Hippocampal formation (tissue), 2 donors: ENCODE results near the gene EIF2B2.
A peak's percentile ranks its signal among the peaks of the same experiment; 100 is the strongest.

Experiments
- DNase-seq, 2 donors: peaks; one replicate each; lab custom pipeline; 2025; lab: John Stamatoyannopoulos, UW

Gene EIF2B2

DNA sequence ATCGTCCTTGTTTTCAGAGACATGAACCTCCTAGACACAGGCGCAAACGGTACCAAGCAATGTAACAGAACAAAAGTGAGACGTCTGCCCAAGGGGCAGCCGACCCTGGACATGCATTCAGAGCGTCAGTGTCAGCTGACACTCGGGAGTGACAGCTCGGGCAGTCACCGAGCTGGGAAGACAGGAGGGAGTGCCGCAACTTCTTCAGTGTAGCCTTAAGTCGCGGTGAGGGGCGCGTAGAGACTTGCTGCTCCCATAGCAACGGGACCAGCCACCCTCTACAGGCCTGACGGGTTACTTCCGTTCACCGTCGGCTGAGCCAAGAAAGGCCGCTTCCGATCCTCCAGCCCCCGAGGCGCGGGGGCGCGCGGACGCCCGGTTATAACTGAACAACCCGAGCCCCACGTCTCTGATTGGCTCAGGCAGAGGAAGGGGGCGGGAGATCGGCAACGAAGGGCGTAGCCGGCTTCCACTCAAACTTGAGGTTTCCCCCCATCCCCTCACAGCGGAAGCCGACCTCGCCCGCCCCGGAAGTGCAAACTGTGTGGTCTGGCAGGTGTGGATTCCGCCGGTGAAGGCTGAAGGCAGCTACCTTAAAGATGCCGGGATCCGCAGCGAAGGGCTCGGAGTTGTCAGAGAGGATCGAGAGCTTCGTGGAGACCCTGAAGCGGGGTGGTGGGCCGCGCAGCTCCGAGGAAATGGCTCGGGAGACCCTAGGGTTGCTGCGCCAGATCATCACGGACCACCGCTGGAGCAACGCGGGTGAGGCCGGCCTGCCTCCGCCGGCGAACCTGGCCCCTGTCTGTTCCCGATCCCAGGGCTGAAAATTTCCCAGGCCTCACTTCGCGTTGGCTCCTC is at the start of gene EIF2B2:
Gene EIF2B2, plus strand, starts transcription at position 530 of the 858 bp plus-strand sequence. Its CDS starts 70 bp downstream, at position 600.
- peak; percentile 95 to 97 for DNase-seq

DNA sequence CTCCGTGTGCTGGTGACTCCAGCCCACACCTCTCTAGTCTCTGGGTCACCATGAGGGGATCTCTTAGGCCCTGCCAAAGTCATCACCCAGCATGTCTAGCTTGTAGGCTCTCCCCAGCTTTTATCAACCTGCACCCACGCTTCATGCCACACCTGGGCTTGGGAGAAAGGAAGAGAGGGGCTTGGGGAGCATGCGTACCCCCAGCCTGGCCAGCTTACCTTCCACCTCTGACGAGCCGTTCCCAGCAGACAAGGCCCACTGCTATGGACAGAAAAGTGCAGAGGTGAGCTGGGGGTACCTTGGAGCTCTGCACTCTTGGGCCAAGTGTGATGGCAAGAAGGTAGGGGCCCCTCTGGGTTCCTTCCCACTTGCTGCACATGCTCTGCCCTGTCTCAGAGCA is 49.0 kb upstream of the EIF2B2 start:
- no peak for DNase-seq

DNA sequence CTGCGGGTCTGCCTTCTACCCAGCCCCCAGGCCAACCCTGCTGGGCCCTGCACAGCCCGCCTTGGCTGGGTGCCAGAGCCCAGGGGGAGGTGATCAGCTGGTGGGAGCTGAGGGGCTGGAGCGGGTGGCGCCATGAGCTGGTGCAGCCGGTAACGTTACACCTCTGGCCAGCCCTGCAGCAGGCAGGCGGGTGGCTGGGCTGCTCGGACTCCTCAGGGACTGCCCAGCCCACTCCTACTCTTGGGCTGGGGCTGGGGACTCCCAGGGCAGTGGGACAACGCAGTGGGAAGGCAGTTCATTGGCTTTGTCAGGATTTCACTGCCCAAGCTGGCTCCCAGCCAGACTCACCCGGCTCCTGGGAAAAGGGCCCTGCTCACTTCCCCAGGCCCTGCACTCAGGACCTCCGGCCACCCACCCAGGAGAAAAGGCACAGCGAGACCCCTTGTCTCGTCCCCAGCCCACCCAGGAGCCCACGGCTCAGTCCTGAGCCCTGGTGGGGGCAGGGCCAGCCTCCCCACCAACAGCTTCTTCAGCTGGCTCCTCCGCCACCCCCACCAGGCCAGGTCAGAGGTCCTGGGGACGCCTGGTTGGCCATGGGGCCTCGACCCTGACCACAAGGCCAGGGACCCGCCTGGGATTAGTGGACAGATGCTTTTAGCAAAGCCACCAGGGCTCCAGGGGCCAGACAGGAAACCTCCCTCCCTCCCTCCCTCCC is 48.3 kb upstream of the EIF2B2 start:
- no peak for DNase-seq

DNA sequence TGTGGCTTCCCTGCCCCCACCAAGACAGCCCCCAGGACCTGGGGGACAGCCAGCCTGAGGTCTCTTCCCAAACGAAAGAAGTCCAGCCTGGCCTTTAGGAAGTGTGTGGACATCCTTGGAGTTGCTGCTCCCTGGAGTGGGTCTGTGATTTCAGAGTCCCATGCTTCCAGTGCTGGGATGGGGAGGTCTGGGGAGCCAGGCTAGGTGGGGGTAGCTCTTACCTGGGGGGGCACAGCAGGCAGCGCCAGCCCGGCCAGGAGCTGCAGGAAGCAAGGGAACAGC is 47.8 kb upstream of the EIF2B2 start:
- DNase-seq = no peak

DNA sequence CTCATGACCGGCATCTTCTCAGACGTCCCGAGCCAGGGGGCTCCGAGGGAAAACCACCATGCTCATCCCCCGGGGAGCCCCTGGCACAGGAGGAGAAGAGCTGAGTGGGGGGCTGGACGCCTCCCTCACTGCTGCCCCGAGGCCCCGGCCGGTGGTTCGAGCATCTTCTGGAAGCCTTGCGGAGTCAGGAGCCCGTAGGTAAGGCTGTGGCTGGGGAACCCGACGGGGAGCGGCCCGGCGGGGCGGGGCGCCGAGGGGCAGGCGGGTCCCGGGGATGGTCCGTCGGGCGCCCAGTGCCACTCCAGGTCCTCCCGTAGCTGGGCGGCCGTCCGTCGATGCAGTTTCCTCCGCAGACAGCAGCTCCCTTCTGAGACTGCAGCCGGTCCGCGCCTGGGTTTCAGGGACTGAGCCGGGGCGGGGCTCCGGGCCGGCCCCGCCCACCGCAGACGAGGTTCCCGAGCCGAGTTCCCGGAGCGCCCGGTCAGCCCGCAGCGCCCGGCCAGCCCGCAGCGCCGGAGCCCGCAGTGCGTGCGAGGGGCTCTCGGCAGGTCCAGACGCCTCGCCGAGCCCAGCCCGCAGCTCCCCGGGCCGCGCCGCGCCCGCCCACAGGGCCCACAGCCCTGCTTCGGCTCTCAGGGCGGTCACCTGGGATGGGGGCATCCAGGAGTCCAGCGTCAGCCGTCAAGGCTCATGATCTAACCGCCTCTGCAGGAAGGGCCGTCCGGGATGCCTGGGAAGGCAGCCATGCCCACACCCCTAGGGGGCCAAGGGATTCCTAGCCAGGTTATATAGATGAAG is 47.3 kb upstream of the EIF2B2 start, which contains the start of gene PGF:
Gene PGF, minus strand, starts transcription at position 369 of the 798 bp plus-strand sequence. Its CDS starts 355 bp downstream, at position 14.
- peak in 1 of 2 donors; percentile 16 for DNase-seq

DNA sequence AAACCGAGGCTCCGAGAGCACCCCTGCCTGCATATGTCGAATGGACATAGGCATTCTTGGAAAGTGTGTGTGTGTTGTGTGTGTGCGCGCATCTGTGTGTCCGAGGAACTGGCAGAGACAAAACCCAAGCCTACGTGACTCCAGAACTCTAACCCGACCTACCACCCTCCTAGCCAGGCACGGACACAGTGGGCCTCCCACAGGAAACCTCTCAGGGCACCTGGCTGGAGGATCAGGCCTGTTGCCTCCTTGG is 46.8 kb upstream of the EIF2B2 start:
- no peak for DNase-seq

DNA sequence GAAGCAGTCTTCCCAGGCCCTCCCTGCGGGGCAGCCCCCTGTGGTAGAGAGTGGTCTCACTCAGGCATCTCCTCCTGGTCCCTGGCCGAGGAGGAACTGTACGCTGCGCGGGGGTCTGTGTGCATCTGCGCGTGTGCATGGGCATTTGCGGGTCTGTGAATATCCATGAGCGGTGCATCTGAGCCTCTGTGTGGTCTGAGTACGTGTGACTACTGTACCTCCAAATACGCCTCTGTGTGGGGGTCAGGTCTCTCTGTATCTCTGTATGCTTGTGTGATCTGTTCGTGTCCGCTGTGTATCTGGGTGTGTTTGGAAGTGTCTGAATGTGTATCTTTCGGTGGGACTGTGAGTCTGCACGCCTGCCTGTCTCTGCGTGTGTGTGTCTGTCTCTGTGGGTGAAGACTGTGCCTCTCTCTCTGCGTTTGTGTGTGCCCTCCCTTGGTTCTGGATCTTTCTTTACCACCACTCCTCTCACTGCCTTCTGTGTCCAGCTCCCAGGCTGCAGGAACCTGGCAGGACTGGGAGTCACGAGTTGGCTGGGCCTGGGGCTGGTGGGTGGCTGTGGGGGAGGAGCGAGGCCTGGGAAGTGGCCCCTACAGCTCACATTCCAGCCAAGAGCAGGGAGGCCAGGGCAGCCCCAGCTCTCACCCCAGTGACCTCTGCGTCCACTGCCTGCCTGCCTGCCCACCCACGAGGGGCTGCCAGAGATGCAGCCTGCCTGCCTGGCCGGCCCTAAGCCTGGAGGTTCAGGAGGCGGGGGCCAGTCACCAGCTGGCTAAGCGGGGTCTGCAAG is 46.2 kb upstream of the EIF2B2 start:
- DNase-seq = no peak

DNA sequence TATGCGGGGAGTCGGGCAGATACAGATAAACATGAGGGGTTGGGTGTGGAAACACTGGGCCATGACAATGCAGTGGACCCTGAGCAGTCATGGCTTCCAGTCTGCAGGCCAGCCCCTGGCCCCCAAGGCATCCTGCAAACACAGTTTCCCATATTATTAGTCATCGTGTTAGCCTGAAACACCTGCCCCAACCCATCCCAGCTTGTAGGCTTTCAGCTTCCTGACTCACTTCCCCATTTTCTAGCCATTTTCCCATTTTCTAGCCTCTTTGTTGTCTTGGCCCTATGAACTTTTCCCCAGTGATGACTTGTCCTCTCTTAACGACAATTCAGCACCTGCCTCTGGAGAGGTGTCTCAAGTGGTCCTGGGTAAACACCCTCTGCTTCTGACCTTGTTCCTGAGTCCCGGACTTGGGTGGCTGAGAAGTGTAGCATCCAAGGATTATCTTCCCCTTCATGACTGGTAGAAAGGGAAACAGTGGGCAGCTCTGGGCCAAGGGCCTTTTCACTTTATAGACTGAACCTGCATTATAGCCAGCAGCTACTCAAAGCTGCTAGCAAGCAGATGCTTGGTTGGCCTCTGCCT is 43.0 kb upstream of the EIF2B2 start:
- no peak for DNase-seq

DNA sequence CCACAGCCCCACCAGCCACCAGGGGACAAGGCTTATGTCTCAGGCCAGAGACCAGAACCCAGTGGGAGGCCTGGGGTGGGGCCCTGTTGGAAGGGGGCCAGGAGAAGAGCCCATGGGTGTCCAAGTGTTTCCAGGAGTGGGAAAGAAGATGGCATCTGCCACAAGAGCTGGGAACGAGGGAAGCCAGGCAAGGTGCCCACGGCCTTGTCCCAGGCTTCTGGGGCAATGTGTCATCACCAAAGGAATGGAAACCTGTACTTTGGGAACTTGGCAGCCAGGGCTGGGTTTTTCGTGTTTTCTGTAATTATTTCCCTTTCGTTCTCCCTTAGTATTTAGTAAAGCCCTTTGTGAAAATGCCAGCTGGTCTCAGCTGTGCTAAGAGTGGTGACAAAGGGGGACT is 42.0 kb upstream of the EIF2B2 start:
- DNase-seq = no peak

GRCh38 chr14:74961238-74961911 is 41.3 kb upstream of the EIF2B2 start:
- no peak for DNase-seq

GRCh38 chr14:74962046-74962445 is 40.7 kb upstream of the EIF2B2 start:
- no peak for DNase-seq

DNA sequence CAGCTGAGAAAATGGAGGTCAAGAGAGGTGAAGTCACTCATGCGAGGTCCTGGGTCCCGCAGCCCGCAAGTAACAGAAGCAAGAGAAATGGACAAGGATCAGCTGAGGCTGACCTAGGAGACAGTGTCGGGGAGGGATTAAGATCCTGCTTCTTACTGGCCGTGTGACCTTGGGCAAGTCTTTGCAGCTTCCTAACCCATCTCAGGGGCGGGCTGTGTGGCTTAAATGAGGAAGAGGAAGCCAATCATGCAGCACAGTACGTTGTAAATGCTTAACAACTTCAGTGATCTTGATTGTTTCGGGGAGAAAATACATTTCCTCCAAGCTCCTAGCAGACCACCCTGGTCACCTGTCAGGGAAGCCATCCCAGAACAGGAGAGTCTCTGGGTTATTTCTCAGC is 40.2 kb upstream of the EIF2B2 start:
- DNase-seq = no peak

GRCh38 chr14:74963178-74963704 is 39.5 kb upstream of the EIF2B2 start:
- no peak for DNase-seq

DNA sequence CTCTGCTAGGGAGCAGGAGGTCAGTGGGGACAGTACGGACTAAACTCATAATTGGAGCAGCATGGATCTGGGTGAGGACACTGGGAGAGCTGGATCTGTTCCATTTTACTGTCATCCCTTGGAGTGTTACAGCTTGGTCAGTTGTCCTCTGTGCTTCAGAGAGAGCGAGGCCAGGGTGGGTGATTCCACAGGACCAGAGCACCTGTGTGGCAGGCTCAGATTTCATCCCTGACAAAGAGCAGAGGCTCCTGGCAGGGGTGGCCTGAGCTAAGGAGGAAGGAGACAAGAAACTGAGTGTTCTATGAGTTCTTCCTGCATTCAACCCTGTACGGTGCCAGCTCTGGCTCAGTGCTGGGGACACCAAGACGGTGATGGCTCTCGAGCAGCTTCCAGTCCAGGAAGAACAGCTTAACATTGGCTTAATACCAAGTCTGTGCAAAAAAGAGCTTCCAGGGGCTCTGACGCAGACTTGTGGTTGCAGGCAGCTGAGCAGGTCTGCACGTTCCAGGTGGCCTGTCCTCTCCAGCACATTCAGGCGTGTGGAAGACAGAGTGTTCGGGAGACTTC is 38.9 kb upstream of the EIF2B2 start:
- no peak for DNase-seq

GRCh38 chr14:74964787-74965485 is 37.8 kb upstream of the EIF2B2 start:
- DNase-seq = no peak

GRCh38 chr14:74965486-74966153 is 37.1 kb upstream of the EIF2B2 start:
- DNase-seq = no peak

GRCh38 chr14:74968811-74969210 is 33.9 kb upstream of the EIF2B2 start:
- DNase-seq = no peak

DNA sequence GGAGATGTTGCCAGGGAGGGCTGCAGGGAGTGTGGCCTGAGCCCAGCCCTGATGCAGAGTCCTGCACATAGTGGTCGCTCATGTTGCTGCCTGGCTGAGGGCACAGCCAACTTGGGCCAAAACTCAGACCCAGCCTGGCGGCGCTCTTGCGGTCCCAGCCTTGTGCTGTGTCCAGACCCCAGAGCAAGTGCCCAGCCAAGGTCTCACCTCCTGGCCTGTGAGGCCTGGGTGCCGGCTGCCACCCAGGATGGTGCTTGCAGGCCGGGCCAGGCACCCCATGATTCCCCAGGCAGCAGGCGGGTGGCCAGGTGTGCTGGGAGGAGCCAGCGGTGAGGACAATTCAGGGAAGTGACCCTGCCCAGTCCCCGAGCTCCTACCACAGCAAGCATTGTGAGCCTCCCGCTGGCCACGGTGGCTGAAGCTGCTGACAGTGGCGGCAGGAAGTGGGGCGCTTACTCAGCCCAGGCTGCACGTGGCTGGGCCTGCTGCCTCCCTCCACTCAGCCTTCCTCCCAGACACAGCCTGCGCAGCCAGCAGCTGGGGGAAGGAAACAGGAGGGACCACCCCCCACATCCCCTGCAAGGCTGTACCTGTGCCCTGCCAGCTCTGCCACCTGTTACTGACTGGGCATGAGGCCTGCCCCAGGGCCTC is 29.6 kb upstream of the EIF2B2 start:
- no peak for DNase-seq

- DNase-seq = no peak
Observed at GRCh38 chr14:74973905-74974363, 28.8 kb upstream of the EIF2B2 start.
